Stimulated activated CD4-positive, alpha-beta T cell treated with anti-CD3 and anti-CD28 coated beads, Interleukin-15, amount 100 ng/mL, for 24 hours (primary cell): ENCODE measurements around the gene WDR54.
A peak's percentile ranks its signal among the peaks of the same experiment; 100 is the strongest.

ENCODE experiments used
- DNase-seq: peaks from one replicate; pipeline ENCODE4 v3.0.0-alpha.2; 2020

WDR54 gene

DNA sequence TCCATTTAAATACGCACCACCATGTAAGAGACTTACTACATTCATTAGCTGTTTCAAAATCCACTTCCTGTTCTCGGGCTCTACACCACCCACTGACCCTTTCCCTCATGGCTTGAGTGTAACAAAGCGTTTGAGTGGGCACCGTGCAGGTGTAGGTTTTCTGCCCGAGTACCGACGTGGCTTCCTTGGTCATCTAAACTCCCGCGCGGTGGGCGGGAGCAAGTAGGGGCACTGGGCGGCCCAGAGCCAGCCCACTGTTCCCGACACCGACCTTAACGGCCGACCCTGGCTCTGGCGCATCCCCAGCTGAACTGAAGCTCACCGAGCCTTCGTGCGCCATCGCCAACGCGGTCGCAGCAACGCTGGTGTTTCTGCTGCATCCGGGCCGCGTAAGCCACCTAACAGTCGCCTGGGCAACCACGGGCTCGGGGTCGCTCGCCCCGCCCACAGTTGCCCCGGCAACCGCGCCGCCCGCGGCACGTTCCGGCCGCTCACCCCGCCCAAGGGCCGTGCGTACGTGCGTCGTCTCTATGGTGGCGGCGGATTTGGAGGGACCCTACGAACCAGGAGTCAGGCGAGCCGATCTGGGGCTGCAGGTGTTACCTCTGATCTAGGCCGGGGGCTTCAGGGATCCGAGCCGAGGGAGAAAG lies at the start of gene WDR54, which contains the start of gene C2orf81:
WDR54 (plus strand) TSS at position 510 of the 650 bp plus-strand sequence. CDS start 424 bp downstream, outside the sequence.
C2orf81 (minus strand) TSS at position 399 of the 650 bp plus-strand sequence; CDS start at position 340, 59 bp downstream.
- DNase-seq = peak; percentile 97

DNA sequence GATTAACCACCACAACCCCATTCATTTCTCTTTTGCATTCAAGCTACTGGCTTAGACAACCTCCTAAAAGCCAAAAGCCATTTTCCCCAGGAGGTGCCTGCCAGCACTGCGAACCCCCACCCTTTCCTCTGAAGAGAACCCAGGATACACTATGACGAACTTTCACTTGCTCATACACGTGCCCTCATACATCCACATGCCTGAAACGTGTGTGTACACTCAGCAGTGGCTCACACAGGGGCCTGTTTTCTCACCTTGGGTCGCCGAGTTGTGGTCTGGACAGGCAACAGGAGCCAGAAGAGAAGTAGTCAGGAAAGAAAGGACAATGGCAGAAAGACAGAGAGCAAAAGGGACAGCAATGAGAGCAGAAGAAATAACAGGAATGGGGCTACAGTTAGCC lies 48.9 kb upstream of the WDR54 start:
- DNase-seq = no peak

GRCh38 chr2:74373221-74373676 lies 48.3 kb upstream of the WDR54 start:
- no peak for DNase-seq

- no peak for DNase-seq
These were observed 47.5 kb upstream of the WDR54 start for GRCh38 chr2:74373985-74374384.

DNA sequence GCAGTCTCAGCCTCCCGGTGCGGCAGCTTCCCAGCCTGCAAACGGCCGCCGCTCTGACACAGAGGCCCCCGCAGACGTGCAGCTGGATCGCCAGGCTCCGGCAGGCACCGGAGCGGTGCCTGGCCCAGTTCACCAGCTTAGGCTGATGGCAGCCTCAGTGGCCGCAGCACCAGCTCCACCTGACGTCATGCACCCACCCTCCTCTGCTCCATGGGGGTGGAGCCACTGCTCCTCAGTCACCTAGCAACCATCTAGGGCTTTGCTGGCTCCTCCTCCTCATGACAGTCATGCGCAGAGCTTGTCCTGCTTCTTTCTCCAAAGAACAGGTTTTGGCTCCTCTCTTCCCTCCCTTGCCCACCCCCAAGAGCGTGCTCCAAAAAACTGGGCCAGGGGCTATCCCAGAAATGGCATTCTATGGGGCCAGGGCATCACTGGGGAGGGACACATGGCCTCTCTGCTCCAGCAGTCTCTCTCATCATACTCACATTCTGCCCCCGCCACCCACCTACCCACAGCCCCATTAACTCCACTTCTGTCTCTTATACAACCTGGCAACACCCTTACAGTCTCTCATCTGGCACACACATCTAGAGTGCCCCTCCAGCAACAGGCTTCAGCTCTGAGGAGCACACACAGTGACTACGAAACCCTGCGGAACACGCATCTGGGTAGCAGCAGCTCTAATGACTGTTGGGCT lies 46.9 kb upstream of the WDR54 start:
- no peak for DNase-seq

- no peak for DNase-seq
These were observed 45.7 kb upstream of the WDR54 start for GRCh38 chr2:74375838-74376237.

GRCh38 chr2:74378007-74378406 lies 43.5 kb upstream of the WDR54 start:
- no peak for DNase-seq

GRCh38 chr2:74379851-74380789 lies 41.4 kb upstream of the WDR54 start, which contains the start of gene DCTN1:
Gene DCTN1 (minus strand): TSS chr2:74380311. CDS start chr2:74380037, 274 bp downstream.
- peak; percentile 29 for DNase-seq

DNA sequence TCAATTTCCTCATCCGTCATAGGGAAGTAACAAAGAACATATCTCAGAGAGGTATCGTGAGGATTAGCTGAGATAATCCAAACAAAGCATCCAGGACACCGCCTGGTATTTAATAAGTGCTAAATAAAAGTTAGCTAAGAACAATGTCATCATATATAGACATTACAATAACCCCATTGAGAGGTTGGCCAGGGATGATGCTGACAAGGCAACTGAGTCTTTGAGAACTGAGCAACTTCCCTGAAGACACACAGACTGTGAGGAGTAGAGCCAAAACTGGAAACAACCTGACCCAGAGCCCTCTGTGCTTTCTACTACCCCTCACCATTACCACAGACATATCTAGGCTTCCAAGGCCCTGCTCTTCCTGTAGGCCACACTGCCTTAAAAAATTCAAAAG lies 39.8 kb upstream of the WDR54 start:
- no peak for DNase-seq

DNA sequence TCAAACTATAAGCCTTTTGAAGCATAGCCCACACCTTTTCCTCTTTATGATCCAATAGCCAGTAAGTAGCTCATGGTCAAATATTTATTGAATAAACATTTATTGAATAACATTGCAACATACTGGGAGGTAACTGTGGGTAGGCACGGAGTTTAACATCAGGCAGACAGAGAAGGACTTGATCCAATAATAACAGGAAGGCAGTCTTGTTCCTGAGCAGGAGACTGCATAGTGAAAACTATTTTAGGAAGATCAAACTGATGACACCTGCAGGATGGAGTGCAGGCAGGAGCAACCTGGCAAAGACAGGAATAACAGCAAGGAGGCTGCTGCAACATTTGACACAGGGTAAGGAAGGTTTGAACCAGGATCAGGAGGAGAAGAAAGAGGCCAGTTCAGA lies 38.3 kb upstream of the WDR54 start:
- no peak for DNase-seq

DNA sequence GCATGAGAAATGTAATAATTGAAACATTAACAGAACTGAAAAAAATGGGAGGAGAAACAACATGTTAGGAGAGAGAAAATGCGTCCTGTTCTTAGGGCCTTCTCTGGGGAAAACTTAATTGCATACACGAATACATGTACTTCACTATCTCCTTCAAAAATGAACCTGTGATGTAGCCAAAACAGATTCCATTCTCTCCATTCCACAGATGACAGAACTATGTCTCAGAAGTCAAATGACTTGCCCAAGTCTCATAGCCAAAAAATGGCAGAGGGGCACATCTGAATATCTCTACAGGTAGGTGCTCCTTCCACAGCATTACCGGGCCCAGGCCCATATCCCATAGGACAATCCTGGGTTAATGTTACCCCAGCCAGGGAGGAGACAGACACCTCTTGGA lies 37.5 kb upstream of the WDR54 start:
- no peak for DNase-seq

DNA sequence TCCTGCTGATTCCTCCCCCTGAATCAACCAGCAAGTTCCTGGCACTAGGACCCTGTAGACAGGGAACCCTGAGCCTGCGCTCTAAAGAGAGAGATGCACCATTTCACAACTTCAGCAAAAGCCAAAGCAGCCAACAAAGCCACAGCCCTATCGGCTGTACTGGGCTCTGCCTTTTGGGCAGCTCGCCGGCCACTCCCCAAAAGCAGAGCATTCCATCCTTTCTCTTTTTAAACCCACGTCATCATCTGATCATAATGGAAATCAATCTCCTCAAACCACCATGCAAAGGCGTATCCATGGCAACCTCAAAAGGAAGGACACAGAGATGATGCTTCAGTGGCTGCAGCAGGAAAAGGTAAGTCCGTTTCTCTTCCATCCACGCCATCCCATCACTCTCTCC lies 36.1 kb upstream of the WDR54 start:
- DNase-seq = no peak

DNA sequence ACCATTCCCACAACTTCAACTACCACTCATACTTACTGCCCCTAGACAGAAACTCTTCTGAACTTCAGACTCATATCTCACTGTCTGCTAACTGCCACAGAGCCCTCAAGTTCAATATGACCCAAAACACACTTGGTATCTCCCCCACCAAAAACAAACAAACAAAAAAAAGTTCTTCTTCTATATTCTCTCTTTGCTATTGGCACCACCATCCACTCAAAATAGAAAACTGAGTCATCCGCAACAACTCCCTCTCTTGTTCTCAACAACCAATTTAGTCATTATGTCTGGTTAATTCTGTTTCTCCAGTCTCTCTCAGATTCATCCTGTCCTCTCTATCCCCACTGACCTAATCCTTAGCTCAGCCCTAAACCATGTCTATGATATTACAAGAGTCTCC lies 34.2 kb upstream of the WDR54 start:
- DNase-seq = no peak

DNA sequence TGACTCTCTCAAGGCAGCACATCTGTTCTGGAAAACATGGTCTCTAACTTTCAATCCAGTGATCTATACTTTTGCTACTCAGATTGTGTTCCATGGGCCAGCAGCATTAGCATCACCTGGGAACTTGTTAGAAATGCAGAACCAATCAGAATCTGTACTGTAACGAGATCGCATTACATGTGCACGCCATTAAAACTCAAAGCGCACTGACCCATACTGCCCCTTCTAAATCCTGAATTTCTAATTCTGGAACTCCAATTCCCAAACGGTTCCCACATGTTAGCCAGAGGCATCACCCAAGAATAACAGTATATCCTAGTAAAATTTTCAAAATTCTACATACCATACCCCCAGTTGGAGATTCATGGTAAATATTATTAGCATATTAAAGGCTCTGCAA lies 30.9 kb upstream of the WDR54 start:
- no peak for DNase-seq

DNA sequence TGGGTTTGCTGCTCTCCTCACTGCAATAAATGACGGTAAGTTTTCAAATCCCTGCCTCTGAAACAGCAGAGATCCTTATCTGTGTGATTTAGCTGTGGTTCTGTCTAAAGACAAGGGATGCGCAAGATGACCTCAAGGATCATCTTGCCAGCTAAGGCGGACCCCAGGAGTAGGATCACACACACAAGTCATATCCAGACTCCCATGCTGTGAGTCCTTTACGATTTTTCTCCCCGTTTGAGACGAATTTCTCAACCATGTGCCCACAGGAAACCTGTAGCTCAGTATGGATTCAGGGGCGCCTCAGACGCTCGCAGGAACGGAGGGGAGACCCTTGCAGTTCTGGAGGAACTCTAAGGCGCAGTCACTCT lies 30.3 kb upstream of the WDR54 start:
- peak; percentile 13 for DNase-seq

GRCh38 chr2:74391580-74392448 lies 29.7 kb upstream of the WDR54 start:
- DNase-seq = peak; percentile 94

- DNase-seq = no peak
These were observed 29.1 kb upstream of the WDR54 start for GRCh38 chr2:74392449-74392743.

- DNase-seq = no peak
These were observed 28.0 kb upstream of the WDR54 start for GRCh38 chr2:74393525-74393924.

- DNase-seq = no peak
These were observed 25.4 kb upstream of the WDR54 start for GRCh38 chr2:74396149-74396548.

DNA sequence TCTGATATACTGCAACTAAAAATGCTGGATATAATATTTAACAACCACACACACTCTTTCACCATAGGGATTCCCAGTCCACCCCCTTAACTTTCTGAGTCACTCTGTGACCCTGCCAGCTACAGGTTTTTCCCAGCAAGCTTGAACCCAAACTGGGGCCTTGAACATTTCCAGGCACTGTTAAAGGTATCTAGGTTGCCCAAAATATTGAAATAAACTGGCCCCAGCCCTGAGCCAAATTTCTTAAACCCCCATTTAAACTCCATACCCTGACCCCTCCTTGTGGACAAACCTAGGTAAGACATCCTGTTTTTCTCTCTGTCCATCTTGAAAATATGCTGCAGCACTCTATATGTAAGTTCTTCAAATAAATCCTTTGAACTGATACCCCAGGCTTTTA lies 21.7 kb upstream of the WDR54 start:
- no peak for DNase-seq

- no peak for DNase-seq
These were observed 19.6 kb upstream of the WDR54 start for GRCh38 chr2:74401891-74402290.

GRCh38 chr2:74406035-74406434 lies 15.5 kb upstream of the WDR54 start:
- no peak for DNase-seq

- no peak for DNase-seq
These were observed 13.8 kb upstream of the WDR54 start for GRCh38 chr2:74407682-74408081.
